Measurements from ENCODE around the gene KCTD11. TPM values are rescaled to one million over a fixed set of nuclear protein-coding genes. Genes with fewer than 3 reads are reported as not detected.

The KCTD11 gene
- total RNA-seq, 6 experiments from 2014 or later = 2.2 to 4.4 (median 2.9) TPM

- ATAC-seq (peak in 1 of 4 donors; percentile 25), DNase-seq (no peak)
- Histone ChIP-seq H3K27me3 (no peaks in the 10 kb centered on the region), H3K9me3 (no peaks in the 10 kb centered on the region), H3K27ac (peak within 1 kb of the TSS; percentile 76 to 92 (median 79)), H3K4me1 (peaks cover 0 to 14% (median 3%) of the 10 kb centered on the region in 4 donors), H3K36me3 (peaks cover 0 to 7% (median under 1%) of the 10 kb centered on the region in 4 donors), H3K4me3 (peak within 1 kb of the TSS; percentile 98 to 100 (median 99))
- TF ChIP-seq POLR2A (IDR thresholded peaks at IDR 0.05) = no peak
- no peak for TF ChIP-seq CTCF (IDR thresholded peaks at IDR 0.05)
- intact Hi-C loops (cut with DNase I) = no loop called here
- WGBS (ENCODE audit: insufficient coverage, low coverage, low lambda C conversion rate, missing lambda C conversion rate) = 0% methylated on average over 10 of the region's 50 CpGs
Observed at GRCh38 chr17:7328840-7329373, 23.1 kb upstream of the KCTD11 start, which contains the start of gene NEURL4. NEURL4 (minus strand) TSS chr17:7329335; CDS start chr17:7329312, 23 bp downstream.

- H3K4me1 ChIP-seq = peaks cover 0 to 14% (median 3%) of the 10 kb centered on the region in 4 donors
- ATAC-seq (peak; percentile 85 to 90 (median 90)), DNase-seq (peak; percentile 96 to 98 (median 98))
- TF ChIP-seq POLR2A (IDR thresholded peaks at IDR 0.05) = peak; percentile 47
- TF ChIP-seq CTCF (IDR thresholded peaks at IDR 0.05) = no peak
- no peaks in the 10 kb centered on the region for H3K27me3 ChIP-seq
- H3K4me3 ChIP-seq = peak overlapping the region; percentile 98 to 100 (median 99)
- intact Hi-C loops (cut with DNase I) = no loop called here
- H3K9me3 ChIP-seq = no peaks in the 10 kb centered on the region
- WGBS (ENCODE audit: insufficient coverage, low coverage, low lambda C conversion rate, missing lambda C conversion rate) = 0% methylated on average over 10 of the region's 43 CpGs
- peaks cover 0 to 2% (median 0%) of the 10 kb centered on the region in 4 donors for H3K36me3 ChIP-seq
- peak overlapping the region; percentile 76 to 92 (median 79) for H3K27ac ChIP-seq
Observed at GRCh38 chr17:7329374-7329996, 22.5 kb upstream of the KCTD11 start.

- intact Hi-C loops (cut with DNase I) = no loop called here
- H3K9me3 ChIP-seq = no peaks in the 10 kb centered on the region
- H3K4me1 ChIP-seq = peaks cover 0 to 14% (median 3%) of the 10 kb centered on the region in 4 donors
- peak; percentile 76 to 82 (median 78) for DNase-seq
- TF ChIP-seq POLR2A (IDR thresholded peaks at IDR 0.05) (no peak), CTCF (IDR thresholded peaks at IDR 0.05) (no peak)
- ATAC-seq = peak; percentile 59 to 69 (median 63)
- peak overlapping the region; percentile 98 to 100 (median 99) for H3K4me3 ChIP-seq
- H3K27me3 ChIP-seq = no peaks in the 10 kb centered on the region
- WGBS (ENCODE audit: insufficient coverage, low coverage, low lambda C conversion rate, missing lambda C conversion rate) = 0% methylated on average over 4 of the region's 34 CpGs
- H3K36me3 ChIP-seq = no peaks in the 10 kb centered on the region
- H3K27ac ChIP-seq = peak overlapping the region; percentile 76 to 92 (median 79)
Observed at GRCh38 chr17:7329997-7330637, 21.8 kb upstream of the KCTD11 start.

- peaks cover 0 to 14% (median 3%) of the 10 kb centered on the region in 4 donors for H3K4me1 ChIP-seq
- no peaks in the 10 kb centered on the region for H3K9me3 ChIP-seq
- TF ChIP-seq CTCF (IDR thresholded peaks at IDR 0.05) = no peak
- peak overlapping the region in 2 of 3 donors; percentile 79 to 92 for H3K27ac ChIP-seq
- WGBS (ENCODE audit: insufficient coverage, low coverage, low lambda C conversion rate, missing lambda C conversion rate) = 86% methylated on average over 5 of the region's 13 CpGs
- ATAC-seq (no peak), DNase-seq (no peak)
- H3K27me3 ChIP-seq = no peaks in the 10 kb centered on the region
- H3K4me3 ChIP-seq = peak overlapping the region; percentile 98 to 100 (median 99)
- H3K36me3 ChIP-seq = no peaks in the 10 kb centered on the region
- intact Hi-C loops (cut with DNase I) = no loop called here
Observed at GRCh38 chr17:7330638-7331015, 21.3 kb upstream of the KCTD11 start.
